GM12891 (cell line): Measurements from ENCODE around the gene OR4E2.

ENCODE experiments used
- POLR2A ChIP-seq: IDR thresholded peaks from 2 replicates; pipeline ENCODE4 v1.6.1; 2011; ENCODE audit warnings: low read depth, low read length, control low read depth
- POLR2AphosphoS5 ChIP-seq: IDR thresholded peaks from 2 replicates; pipeline ENCODE4 v1.6.1; 2011; ENCODE audit warnings: low read depth, low read length, control low read depth
- SPI1 ChIP-seq: IDR thresholded peaks from 2 replicates; pipeline ENCODE4 v1.6.1; 2011; ENCODE audit warnings: low read depth, low read length, control low read depth
- TAF1 ChIP-seq: IDR thresholded peaks from 2 replicates; pipeline ENCODE4 v1.6.1; 2011; ENCODE audit warnings: low read depth, low read length, control low read depth

DNA sequence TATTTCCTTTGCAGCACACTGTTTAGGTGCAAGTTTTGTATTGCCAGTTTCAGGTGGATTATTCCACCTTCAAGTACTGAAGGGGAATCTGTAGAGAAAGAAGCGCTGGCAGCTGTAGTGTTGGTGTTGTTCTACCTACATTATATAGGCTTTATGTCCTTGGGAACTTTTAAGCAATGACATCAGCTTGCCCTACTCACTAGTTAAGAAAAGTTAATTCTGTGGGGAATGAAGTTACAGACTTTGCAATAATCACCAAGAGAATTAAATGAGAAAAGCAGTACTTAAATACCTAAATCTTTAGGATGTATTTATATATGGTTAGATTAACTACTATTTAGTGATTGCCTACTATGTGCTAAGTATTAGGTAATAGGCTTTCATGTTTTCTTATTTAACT, 20.1 kb downstream of the OR4E2 start, which contains the start of gene OR4E1:
- TF ChIP-seq TAF1 (no peak), POLR2AphosphoS5 (no peak), POLR2A (no peak), SPI1 (no peak)
